ENCODE measurements around the gene ASRGL1.
A peak's percentile ranks its signal among the peaks of the same experiment; 100 is the strongest.
"Not testable (repeated sequence)": the region's sequence is repeated elsewhere in the genome, so short reads cannot be mapped to it uniquely, and the experiment has no call there.

Gene ASRGL1

DNA sequence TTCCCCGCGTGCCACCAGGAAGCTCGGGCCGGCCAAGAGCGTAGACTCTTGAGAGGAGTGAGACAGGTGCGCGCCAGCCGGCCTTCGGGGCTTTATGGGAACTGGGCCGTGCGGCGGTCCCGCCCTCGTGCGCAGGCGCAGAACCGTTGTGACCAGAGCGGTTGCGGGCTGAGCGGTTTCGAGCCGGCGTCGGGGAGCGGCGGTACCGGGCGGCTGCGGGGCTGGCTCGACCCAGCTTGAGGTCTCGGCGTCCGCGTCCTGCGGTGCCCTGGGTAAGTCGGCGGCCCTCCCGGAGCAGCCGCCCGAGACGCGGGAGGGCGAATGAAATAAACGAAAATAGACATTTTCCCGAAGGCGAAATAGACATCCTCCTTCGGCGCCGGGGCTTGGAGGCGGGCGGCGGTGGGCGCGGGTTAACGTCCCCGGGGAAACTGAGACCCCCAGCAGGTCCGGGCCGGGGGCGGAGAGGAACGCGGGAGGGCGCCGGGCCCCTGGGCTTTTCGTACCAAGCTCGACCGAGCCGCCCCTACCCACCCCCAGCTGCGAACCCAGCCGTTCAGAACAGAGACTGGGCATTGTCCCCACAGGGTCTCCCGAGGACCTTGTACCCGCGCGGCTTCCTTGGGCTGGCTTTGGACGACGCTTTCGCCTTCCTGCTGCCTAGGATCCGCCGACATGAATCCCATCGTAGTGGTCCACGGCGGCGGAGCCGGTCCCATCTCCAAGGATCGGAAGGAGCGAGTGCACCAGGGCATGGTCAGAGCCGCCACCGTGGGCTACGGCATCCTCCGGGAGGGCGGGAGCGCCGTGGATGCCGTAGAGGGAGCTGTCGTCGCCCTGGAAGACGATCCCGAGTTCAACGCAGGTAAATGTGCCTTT lies at the start of gene ASRGL1:
TSS of gene ASRGL1 (plus strand) at position 146 of the 879 bp plus-strand sequence. CDS start at position 676, 530 bp downstream.
- DNase-seq: peak; percentile 81

DNA sequence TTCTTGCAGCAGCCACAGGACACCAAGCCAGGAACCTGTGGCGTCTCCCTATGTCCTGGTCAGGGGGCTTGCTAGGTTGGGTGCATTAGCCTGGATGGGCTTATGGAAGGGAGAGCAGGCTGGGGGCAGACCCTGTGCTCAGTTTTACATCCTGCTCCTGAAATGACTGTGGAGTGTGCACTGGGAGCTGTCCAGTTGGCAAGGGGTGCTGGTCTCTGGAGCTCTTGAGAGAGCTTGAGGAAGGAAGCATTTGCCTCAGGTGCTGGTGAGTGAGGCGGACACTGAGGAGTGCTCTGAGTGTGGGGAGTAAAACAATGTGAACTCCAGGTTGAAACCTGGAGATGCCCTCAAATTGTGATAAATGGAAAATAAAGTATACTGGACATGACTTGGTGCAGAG lies 41.7 kb upstream of the ASRGL1 start:
- DNase-seq: peak; percentile 19

DNA sequence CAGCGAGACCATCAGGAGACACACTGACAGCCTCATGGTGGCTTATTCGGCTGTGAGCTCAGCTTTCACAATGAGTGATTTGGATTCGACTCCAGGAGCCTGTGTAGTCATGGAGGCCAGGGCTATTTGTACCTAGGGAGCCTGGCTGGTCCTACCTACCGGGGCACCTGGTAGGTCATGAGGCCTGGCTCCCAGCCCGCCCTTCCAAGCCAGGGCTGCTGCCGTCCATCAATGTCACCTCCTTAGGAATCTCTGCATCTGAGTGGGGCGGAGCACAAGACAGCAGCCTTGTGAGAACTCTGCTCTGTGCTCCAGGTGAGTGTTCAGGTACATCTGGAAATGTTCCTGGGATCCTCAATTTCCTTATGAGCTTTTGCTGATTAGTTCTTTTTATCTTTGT lies 38.3 kb upstream of the ASRGL1 start, which contains the start of gene SCGB1D4:
TSS of gene SCGB1D4 (minus strand) at position 101 of the 400 bp plus-strand sequence. CDS start at position 36, 65 bp downstream.
- DNase-seq: no peak

DNA sequence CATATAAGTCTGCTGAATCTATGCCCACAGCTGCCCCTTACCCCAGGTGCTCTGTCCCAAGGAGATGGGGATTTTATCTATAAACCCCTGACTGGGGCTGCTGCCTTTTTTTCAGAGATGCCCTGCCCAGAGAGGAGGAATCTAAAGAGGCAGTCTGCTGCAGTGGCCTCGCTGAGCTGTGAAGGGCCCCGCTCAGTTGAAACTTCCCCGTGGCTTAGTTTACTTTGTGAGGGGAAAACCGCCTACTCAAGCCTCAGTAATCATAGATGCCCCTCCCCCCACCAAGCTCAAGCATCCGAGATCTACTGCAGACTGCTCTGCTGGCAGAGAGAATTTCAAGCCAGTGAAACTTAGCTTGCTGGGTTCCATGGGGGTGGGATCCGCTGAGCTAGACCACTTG lies 31.0 kb upstream of the ASRGL1 start:
- DNase-seq: no peak

DNA sequence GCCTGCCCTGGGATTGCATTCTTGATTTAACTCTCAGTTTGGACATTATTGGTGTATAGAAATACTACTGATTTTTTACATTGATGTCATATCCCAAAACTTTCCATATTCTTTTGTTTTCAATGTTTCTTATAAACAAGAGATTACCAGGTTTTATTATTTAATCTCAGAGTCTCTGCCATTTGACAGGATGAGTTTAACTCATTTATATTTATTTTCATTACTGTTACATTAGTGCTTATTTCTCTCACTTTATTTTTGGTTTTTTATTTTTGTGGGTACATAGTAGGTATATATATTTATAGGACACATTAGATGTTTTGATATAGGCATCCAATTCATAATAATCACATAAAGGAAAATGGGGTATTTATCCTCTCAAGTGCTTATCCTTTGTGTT lies 29.3 kb upstream of the ASRGL1 start:
- no peak for DNase-seq

DNA sequence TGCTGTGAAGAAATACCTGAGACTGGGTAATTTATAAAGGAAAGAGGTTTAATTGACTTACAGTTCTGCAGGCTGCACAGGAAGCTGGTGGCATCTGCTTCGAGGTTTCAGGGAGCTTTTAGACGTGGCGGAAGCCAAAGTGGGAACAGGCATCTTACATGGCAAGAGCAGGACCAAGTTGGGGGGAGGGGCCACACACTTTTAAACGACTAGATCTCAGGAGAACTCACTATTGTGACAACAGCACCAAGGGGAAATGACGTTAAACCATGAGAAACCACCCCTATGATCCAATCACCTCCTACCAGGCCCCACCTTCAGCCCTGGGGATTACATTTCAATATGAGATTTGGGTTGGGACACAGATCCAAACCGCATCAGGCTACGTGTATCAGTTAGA lies 27.3 kb upstream of the ASRGL1 start:
- no peak for DNase-seq

DNA sequence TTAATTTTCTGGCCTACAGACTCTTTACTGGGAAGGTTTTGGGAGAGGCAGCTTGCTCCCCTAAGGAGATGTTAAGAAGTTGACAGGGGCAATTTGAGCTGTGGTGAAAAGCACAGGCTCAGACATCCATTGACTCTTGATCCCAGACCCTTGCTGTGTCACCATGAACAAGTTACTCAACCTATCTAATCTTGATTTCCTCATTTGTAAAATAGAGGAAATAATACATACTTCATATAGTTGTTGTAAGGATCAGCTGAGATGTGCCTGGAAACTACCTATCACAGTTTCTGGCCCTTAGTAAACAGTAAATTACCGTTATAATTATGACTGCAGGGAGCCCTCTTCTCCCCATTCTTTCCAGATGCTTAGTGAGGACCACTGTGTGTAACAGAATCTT lies 21.8 kb upstream of the ASRGL1 start:
- DNase-seq: no peak

DNA sequence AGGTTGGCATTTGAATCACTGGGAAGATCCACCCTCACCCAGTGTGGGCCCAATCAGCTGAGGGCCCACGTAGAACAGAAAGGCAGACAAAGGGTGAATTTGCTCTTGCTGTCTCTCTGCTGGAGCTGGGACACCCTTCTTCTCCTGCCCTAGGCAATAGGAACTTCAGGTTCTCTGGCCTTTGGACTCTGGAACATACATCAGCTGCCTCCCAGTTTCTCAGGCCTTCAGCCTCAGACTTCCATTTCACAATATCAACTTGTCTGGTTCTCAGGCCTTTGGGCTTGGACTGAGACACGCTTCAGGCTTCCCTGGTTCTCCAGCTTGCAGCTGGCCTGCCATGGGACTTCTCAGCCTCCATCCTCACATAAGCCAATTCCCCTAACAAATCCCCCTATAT lies 14.7 kb upstream of the ASRGL1 start:
- DNase-seq: no peak

DNA sequence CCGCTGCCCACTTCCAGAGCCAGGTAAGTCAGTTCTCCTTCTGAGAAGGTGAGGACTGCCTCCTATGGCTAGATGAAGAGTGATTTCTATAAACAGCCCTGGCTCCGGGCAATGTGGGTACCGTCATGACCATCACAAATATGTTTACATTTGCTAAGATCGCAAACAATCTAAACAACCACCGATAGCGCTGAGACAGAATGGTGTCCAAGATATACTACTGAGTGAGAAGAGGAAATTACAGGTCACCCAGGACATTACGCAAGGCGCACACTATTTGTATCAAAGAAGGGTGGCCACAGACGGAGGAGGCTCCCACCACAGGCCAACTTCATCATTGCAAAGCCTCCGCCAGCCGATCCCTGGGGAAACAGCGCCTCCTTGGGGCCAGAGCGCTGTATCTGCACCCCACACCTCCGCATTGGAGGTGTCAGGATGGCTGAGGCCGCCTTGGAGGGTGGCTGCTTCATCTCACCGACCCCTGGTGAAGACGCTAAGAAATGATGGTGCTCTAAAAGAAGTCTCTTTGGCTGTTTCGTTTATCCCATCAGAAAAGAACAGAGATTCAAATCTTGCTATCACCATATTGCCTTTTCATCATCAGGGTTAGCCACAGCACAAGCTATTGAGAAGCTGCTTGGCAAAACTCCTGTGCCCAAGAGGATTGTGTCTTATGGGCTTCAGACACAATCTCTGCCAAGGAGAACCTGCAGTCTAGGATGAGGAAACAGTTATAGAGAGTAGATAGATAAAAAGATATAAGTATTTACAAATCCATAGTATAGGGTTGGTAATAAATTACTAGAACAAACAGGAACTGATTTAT lies 12.3 kb upstream of the ASRGL1 start:
- DNase-seq: peak; percentile 86

DNA sequence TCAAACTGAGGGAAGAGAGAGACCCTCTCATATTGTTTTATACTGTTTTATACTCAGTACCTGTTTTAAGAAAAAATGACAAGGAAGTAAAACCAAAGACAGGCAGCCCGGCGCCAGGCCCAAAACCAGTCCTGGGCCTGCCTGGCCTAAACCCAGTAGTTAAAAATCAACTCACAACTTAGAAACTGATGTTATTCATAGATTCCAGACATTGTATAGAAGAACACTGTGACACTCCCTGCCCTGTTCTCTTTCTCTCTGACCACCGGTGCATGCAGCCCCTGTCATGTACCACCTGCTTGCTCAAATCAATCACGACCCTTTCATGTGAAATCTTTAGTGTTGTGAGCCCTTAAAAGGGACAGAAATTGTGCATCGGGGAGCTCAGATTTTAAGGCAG lies 11.5 kb upstream of the ASRGL1 start:
- not testable (repeated sequence) for DNase-seq

DNA sequence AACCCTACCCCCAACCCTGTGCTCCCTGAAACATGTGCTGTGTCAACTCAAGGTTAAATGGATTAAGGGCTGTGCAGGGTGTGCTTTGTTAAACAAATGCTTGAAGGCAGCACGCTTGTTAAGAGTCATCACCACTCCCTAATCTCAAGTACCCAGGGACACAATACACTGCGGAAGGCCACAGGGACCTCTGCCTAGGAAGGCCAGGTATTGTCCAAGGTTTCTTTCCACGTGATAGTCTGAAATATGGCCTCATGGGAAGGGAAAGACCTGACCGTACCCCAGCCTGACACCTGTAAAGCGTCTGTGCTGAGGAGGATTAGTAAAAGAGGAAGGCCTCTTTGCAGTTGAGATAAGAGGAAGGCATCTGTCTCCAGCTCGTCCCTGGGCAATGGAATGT lies 10.5 kb upstream of the ASRGL1 start:
- DNase-seq: not testable (repeated sequence)

DNA sequence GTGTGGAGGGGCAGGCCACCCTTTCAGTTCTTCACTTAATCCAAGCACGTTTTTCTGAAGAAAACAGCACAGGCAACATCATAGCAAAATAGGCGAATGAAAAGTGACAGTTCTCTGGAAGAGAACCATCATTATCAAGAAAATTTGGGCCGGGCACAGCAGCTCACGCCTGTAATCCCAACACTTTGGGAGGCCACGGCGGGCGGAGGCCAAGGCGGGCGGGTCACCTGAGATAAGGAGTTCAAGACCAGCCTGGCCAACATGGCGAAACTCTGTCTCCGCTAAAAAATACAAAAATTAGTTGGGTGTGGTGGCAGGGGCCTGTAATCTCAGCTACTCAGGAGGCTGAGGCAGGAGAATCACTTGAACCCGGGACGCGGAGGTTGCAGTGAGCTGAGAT lies 9.7 kb upstream of the ASRGL1 start:
- not testable (repeated sequence) for DNase-seq

DNA sequence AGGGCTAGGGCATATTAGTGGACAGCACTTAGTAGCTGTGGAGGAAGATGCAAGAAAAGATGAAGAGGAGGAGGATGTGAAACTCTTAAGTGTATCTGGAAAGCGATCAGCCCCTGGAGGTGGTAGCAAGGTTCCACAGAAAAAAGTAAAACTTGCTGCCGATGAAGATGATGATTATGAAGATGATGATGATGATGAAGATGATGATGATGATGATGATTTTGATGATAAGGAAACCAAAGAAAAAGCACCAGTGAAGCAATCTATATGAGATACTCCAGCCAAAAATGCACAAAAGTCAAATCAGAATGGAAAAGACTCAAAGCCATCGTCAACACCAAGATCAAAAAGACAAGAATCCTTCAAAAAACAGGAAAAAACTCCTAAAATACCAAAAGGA lies 6.0 kb upstream of the ASRGL1 start:
- not testable (repeated sequence) for DNase-seq

DNA sequence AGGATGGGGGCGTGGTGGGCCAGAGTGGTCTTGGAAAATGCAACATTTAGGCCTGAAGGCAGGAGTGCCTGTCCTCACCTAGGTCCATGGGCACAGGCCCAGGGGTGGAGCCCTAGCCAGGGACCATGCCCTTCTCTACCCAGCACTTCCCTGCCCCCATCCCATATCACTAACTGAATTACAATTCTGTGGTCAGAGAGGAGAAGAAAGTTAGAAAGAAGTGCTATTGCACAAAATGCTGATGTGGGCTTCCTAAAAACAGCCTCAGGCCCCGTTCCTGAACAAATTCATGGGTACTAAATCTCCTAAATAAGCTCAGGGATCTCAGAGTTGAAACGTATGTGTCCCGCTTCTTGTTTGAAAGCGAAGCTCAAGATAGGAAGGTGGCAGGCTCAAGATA lies 3.5 kb upstream of the ASRGL1 start:
- no peak for DNase-seq

DNA sequence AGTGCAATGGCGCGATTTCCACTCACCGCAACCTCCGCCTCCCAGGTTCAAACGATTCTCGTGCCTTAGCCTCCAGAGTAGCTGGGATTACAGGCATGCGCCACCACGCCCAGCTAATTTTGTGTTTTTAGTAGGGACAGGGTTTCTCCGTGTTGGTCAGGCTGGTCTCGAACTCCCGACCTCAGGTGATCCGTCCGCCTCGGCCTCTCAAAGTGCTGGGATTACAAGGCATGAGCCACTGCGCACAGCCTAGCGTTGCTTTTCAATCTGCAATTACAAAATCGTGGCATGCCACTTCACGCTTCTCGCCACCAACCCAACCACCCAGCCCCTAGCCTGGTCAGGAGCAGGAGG lies 322 bp upstream of the ASRGL1 start:
- not testable (repeated sequence) for DNase-seq

DNA sequence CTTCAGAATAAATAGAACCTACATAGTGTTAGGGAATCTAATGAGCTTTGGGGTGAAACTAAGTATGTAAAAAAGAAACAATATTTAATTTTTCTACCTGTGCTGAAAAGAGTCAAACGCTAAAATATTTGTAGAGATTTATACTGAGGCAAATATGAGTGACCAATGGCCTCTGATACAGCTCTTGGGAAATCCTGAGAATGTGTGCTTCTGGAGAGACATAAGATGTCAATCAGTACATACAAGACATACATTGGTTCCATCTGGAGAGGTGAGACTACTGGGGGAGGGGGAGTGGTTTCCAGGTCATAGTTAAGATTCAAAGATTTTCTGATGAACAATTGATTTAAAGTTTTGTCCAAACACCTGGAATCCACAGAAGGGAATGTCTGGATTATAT lies 970 bp downstream of the ASRGL1 start:
- DNase-seq: no peak

DNA sequence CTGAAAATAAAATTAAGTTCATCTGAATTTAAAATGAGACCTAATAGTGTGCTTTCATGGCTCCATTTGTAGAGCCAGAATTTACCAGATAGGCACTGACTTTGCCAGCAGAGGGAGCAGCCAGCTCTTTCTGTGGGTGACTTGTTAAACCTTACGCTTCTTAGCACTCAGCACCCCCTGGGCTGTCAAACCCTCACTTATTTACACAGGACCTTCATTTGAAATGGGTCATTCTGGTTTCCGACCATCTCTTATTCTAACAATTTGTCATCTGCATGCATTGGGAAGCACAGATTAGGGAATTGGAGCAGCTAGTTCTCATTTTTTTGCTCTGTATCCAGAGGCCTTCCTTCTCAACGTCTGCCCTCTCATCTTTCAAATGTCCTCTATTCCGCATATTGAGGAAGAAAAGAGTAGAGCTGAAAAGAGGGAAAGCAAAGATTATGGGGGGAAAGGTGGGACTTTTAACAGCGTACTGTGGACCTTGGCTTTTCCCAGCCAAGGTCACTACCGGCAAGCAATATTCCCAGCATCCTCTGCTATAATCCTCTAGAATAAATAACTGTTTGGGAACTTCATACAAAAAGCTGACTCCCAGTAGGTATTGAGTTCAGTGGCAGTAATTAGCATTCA lies 3.1 kb downstream of the ASRGL1 start:
- DNase-seq: peak; percentile 73

DNA sequence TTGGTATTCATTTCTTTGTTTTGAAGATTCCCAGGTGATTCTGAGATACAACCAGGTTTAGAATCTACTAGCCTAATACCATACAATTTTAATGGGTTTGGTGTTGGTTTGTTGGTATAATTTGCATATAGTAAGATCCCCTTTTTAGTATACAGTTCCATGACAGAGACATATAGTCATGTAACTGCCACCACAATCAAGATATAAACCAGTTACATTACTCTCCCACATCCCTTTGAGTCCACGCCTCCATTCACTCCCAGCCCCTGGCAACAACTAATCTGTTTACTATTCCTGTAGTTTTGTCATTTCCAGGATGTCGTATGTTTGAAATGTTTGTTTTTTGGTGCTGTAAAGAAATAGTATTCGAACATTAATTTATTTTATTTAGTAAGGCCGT lies 4.3 kb downstream of the ASRGL1 start:
- no peak for DNase-seq

DNA sequence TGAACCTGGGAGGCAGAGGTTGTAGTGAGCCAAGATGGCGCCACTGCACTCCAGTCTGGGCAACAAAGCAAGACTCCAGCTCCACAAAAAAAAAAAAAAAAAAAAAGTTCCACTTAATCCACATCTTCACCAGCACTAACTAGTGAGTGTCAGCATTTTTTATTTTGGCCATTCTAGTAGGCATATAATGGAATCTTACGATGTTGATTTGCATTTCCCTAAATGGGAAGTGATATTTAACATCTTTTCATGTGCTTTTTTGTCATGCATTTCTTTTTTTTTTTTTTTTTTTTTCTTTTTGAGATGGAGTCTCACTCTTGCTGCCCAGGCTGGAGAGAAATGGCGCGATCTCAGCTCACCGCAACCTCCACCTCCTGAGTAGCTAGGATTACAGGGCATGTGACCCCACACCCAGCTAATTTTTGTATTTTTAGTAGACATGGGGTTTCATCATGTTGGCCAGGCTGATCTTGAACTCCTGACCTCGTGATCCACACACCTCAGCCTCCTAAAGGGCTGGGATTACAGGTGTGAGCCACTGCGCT lies 6.5 kb downstream of the ASRGL1 start:
- DNase-seq: not testable (repeated sequence)

DNA sequence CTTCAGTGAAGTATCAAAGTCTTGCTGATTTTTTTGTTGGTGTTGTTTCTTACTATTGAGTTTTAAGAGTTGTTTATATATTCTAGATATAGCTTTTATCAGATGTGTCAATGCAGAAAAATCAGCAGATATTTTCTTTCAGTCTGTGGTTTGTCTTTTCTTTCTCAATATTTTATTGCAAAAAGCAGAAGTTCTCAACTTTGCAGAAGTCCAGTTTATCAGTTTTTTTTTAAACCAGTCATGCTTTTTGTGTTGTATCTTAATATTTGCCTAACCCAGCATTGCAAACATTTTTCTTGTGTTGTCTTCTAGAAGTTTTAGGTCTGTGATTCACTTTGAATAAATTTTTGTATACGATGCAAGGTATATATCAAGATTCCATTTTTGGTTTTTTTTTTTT lies 7.0 kb downstream of the ASRGL1 start:
- DNase-seq: no peak

DNA sequence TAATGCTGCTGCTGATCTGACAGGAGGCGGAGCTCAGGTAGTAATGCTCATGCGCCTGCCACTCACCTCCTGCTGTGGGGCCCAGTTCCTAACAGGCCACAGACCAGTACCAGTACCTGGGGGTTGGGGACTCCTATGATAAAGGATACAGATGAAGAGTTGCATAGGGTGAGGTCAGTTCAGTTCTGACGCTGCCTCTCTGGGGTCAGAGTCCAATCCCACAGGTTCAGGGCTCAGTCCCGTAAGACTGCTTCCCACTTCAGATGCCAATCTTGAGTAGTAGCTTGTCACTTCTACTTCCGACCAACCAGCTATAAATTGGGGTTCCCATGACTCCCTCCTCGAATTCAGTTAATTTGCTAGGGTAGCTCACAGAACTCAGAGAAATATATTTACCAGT lies 8.6 kb downstream of the ASRGL1 start:
- DNase-seq: no peak

DNA sequence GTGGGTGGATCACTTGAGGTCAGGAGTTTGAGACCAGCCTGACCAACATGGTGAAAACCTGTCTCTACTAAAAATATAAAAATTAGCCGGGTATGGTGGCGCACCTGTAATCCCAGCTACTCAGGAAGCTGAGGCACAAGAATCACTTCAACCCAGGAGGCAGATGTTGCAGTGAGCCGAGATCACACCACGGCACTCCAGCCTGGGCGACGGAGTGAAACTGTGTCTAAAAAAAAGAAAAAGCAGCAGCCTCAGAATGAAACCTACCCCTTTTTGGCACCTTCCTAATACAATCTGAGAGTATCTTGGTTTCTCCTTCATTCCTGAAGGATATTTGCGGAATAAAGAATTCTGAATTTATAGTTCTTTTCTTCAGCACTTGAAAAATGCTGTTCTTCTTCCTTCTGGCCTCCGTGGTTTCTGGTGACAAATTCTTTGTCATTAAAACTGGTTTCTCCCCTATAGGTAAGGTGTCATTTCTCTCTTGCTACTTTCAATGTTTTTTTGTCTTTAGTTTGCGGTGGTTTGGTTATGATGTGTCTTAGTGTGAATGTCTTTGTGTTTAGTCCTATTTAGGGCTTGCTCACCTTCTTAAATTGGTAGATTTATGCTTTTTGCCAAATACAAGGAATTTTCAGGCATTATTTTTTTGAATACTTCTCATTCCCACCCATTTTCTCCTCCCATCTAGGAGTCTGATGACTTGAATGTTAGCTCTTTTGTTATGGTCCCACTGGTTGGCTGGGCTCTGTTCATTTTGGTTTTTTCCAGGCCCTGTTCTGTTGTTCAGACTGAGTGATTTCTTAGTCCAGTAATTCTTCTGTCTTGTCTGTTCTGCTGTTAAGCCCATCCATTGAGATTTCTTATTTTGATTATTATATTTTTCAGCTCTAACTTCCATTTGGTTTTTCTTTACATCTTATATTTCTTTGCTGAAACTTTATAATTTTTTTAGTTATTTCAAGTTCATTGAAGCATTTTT lies 15.4 kb downstream of the ASRGL1 start:
- peak; percentile 22 for DNase-seq
